IMR-90 (cell line): ENCODE results near the gene ADD1. TPM values are rescaled to one million over a fixed set of nuclear protein-coding genes. Genes with fewer than 3 reads are reported as not detected.
A peak's percentile ranks its signal among the peaks of the same experiment; 100 is the strongest.

Source experiments
- ATAC-seq: fragments of 200-7000 bp; cut with Tn5 transposase; 2 replicates; pipeline ENCODE4 v1.9.1; 2020; ENCODE audit warnings: low read depth, mild to moderate bottlenecking, moderate library complexity
- BruUV-seq: library from RNA; stranded (reverse); fragments of 400-500 nt; replicated peaks from 2 replicates; lab custom pipeline; 2021; lab: Mats Ljungman, UMichigan
- CTCF ChIA-PET: fragments of 300-600 bp; formaldehyde crosslinking; extraction: SDS; loops from one replicate; lab custom pipeline; 2021; ENCODE audit warnings: antibody characterized with exemption; lab: Yijun Ruan, JAX
- POLR2A ChIA-PET: fragments of 300-600 bp; sonication (Branson Sonifier 250); formaldehyde crosslinking; loops from one replicate; lab custom pipeline; 2022; ENCODE audit warnings: antibody characterized with exemption; ENCODE audit not compliant: unreplicated experiment; lab: Charles Lee
- DNase-seq: peaks from one replicate; pipeline ENCODE4 v3.0.0; 2013
- H2AFZ ChIP-seq: replicated peaks from 2 replicates; pipeline ENCODE3; 2013; ENCODE audit warnings: low read length, mild to moderate bottlenecking; ENCODE audit not compliant: poor library complexity
- H2AK5ac ChIP-seq: 2 replicates; pipeline ENCODE4 v1.6.1; 2013; ENCODE audit warnings: low read depth, low read length, inconsistent platforms
- H2AK9ac ChIP-seq: replicated peaks from 2 replicates; pipeline ENCODE3; 2013; ENCODE audit warnings: mild to moderate bottlenecking, low read depth, low read length, moderate library complexity; ENCODE audit not compliant: poor library complexity
- H2BK120ac ChIP-seq: 2 replicates; pipeline ENCODE4 v1.6.1; 2013; ENCODE audit warnings: low read depth, low read length, inconsistent platforms
- H2BK15ac ChIP-seq: 3 replicates; pipeline ENCODE4 v1.6.1; 2013; ENCODE audit warnings: low read depth, low read length, inconsistent platforms
- H2BK20ac ChIP-seq: 2 replicates; pipeline ENCODE4 v1.6.1; 2013; ENCODE audit warnings: low read depth, mild to moderate bottlenecking, inconsistent platforms, low read length, moderate library complexity
- H2BK5ac ChIP-seq: 2 replicates; pipeline ENCODE4 v1.6.1; 2013; ENCODE audit warnings: mild to moderate bottlenecking, low read depth, low read length, inconsistent platforms; ENCODE audit not compliant: poor library complexity, severe bottlenecking
- H3K14ac ChIP-seq: replicated peaks from 2 replicates; pipeline ENCODE4 v1.6.1; 2013; ENCODE audit warnings: low read depth, low read length, inconsistent platforms
- H3K18ac ChIP-seq: 2 replicates; pipeline ENCODE4 v1.6.1; 2013; ENCODE audit warnings: low read depth, low read length, control low read depth
- H3K23ac ChIP-seq: 2 replicates; pipeline ENCODE4 v1.6.1; 2013; ENCODE audit warnings: low read depth, low read length, inconsistent platforms
- H3K27ac ChIP-seq: 2 replicates; pipeline ENCODE4 v1.5.1; 2013; ENCODE audit warnings: mild to moderate bottlenecking, control low read depth, low read length; ENCODE audit not compliant: insufficient read depth
- H3K27me3 ChIP-seq: 2 replicates; pipeline ENCODE4 v1.6.1; 2013; ENCODE audit warnings: low read length; ENCODE audit not compliant: control insufficient read depth, insufficient read depth
- H3K36me3 ChIP-seq: 2 replicates; pipeline ENCODE4 v1.6.1; 2013; ENCODE audit warnings: low read length, mixed read lengths; ENCODE audit not compliant: control insufficient read depth, insufficient read depth
- H3K4ac ChIP-seq: 2 replicates; pipeline ENCODE4 v1.6.1; 2013; ENCODE audit warnings: low read depth, low read length, inconsistent platforms
- H3K4me1 ChIP-seq: 2 replicates; pipeline ENCODE4 v1.6.1; 2013; ENCODE audit warnings: low read length, mixed read lengths; ENCODE audit not compliant: control insufficient read depth, insufficient read depth
- H3K4me2 ChIP-seq: 2 replicates; pipeline ENCODE4 v1.6.1; 2013; ENCODE audit warnings: low read depth, mild to moderate bottlenecking, control low read depth, low read length, moderate library complexity
- H3K4me3 ChIP-seq: 2 replicates; pipeline ENCODE4 v1.5.1; 2013; ENCODE audit warnings: low read depth, mild to moderate bottlenecking, control low read depth, low read length, moderate library complexity; ENCODE audit not compliant: insufficient read depth
- H3K56ac ChIP-seq: 2 replicates; pipeline ENCODE4 v1.6.1; 2013; ENCODE audit warnings: low read length, inconsistent platforms; ENCODE audit not compliant: insufficient read depth; ENCODE audit errors: extremely low read depth
- H3K79me1 ChIP-seq, 2 experiments: 2 replicates each; pipeline ENCODE4 v1.6.1; 2013; ENCODE audit warnings: low read length in 2 of 2, inconsistent platforms in 1 of 2, low read depth in 1 of 2
- H3K9ac ChIP-seq: 2 replicates; pipeline ENCODE4 v1.6.1; 2013; ENCODE audit warnings: low read depth, low read length, control low read depth
- H3K9me1 ChIP-seq: 2 replicates; pipeline ENCODE4 v1.6.1; 2013; ENCODE audit warnings: low read length, inconsistent platforms; ENCODE audit not compliant: insufficient read depth
- H3K9me3 ChIP-seq: 2 replicates; pipeline ENCODE4 v1.6.1; 2013; ENCODE audit warnings: low read length; ENCODE audit not compliant: control insufficient read depth, insufficient read depth
- H4K20me1 ChIP-seq: 2 replicates; pipeline ENCODE4 v1.6.1; 2013; ENCODE audit warnings: low read length, inconsistent platforms; ENCODE audit not compliant: insufficient read depth
- H4K5ac ChIP-seq: 2 replicates; pipeline ENCODE4 v1.6.1; 2013; ENCODE audit warnings: mild to moderate bottlenecking, low read depth, low read length, control low read depth
- H4K8ac ChIP-seq, 2 experiments: 2 replicates each; pipeline ENCODE4 v1.6.1; 2013; ENCODE audit warnings: low read depth in 2 of 2, low read length in 2 of 2, control low read depth in 1 of 2, inconsistent platforms in 1 of 2
- H4K91ac ChIP-seq: 2 replicates; pipeline ENCODE4 v1.6.1; 2013; ENCODE audit warnings: low read depth, low read length, inconsistent platforms; ENCODE audit not compliant: insufficient read depth
- BHLHE40 ChIP-seq: fragments of 150-350 bp; IDR thresholded peaks from 2 replicates; pipeline ENCODE4 v1.6.1; 2016; ENCODE audit warnings: mild to moderate bottlenecking, low read depth, low read length
- CEBPB ChIP-seq: IDR thresholded peaks from 2 replicates; pipeline ENCODE4 v1.6.1; 2012; ENCODE audit warnings: low read depth, low read length, improper control_type of control experiment
- FOS ChIP-seq: fragments of 150-350 bp; IDR thresholded peaks from 2 replicates; pipeline ENCODE4 v1.6.1; 2016; ENCODE audit warnings: low read depth, low read length
- MAFK ChIP-seq: IDR thresholded peaks from 2 replicates; pipeline ENCODE4 v1.6.1; 2012; ENCODE audit warnings: low read depth, low read length, improper control_type of control experiment
- MAZ ChIP-seq: IDR thresholded peaks from 2 replicates; pipeline ENCODE4 v1.6.1; 2012; ENCODE audit warnings: low read depth, mild to moderate bottlenecking, low read length, improper control_type of control experiment, moderate library complexity, borderline replicate concordance
- MXI1 ChIP-seq: IDR thresholded peaks from 2 replicates; pipeline ENCODE4 v1.6.1; 2012; ENCODE audit warnings: low read depth, mild to moderate bottlenecking, low read length, moderate library complexity, borderline replicate concordance
- NFE2L2 ChIP-seq: fragments of 150-350 bp; IDR thresholded peaks from 2 replicates; pipeline ENCODE4 v1.6.1; 2016; ENCODE audit warnings: low read depth, mild to moderate bottlenecking, low read length
- POLR2A ChIP-seq: IDR thresholded peaks from 2 replicates; pipeline ENCODE4 v1.6.1; 2012; ENCODE audit warnings: mild to moderate bottlenecking, low read depth, low read length
- RCOR1 ChIP-seq: IDR thresholded peaks from 2 replicates; pipeline ENCODE4 v1.6.1; 2012; ENCODE audit warnings: mild to moderate bottlenecking, low read length, improper control_type of control experiment; ENCODE audit not compliant: insufficient replicate concordance
- RFX5 ChIP-seq: IDR thresholded peaks from 2 replicates; pipeline ENCODE4 v1.8.0; 2012; ENCODE audit warnings: low read depth, mild to moderate bottlenecking, low read length, moderate library complexity
- USF2 ChIP-seq: fragments of 150-350 bp; IDR thresholded peaks from 2 replicates; pipeline ENCODE4 v1.6.1; 2017; ENCODE audit warnings: mild to moderate bottlenecking, antibody characterized with exemption, low read length, low read depth
- WGBS, 2 experiments: methylation state at CpG; one replicate each; pipeline versions ENCODE4 v1.1.5 to v1.1.7; 2013; ENCODE audit warnings: missing lambda C conversion rate in 2 of 2; ENCODE audit not compliant: insufficient read length in 1 of 2; ENCODE audit errors: extremely low coverage in 2 of 2; 5-methylcytosine and 5-hydroxymethylcytosine counted together
- dilution Hi-C: fragments of 300-500 bp; cut with HindIII; formaldehyde crosslinking; loops from one replicate; pipeline ENCODE4 v1.14.3; 2018; ENCODE audit warnings: low sequenced_read_pairs; ENCODE audit not compliant: unreplicated experiment
- in situ Hi-C: fragments of 300-500 bp; cut with MboI; formaldehyde crosslinking; loops from 3 replicates; pipeline ENCODE4 v1.14.3; 2019; ENCODE audit warnings: low sequenced_read_pairs, inconsistent platforms, mixed read lengths
- intact Hi-C: fragments of 100-400 bp; cut with micrococcal nuclease; formaldehyde crosslinking; loops from 2 replicates; pipeline ENCODE4 v1.10.0; 2022
- polyA plus RNA-seq, 3 experiments: library from polyadenylated mRNA; depleted of rRNA; stranded (reverse); fragments of >200 nt; gene quantifications; 2 replicates each; pipeline ENCODE4 v1.2.3, GENCODE V29; 2012; ENCODE audit warnings: low replicate concordance in 1 of 3
- total RNA-seq: library from RNA; depleted of rRNA; stranded (reverse); fragments of >200 nt; gene quantifications from 2 replicates; pipeline ENCODE4 v1.2.3, GENCODE V29; 2012
- TF ChIP-seq, protein P1 (sequence below): fragments of 150-350 bp; IDR thresholded peaks from 2 replicates; pipeline ENCODE4 v1.6.1; 2016; ENCODE audit warnings: low read depth, mild to moderate bottlenecking, low read length, moderate library complexity, borderline replicate concordance
- TF ChIP-seq, protein P2 (sequence below): conservative IDR thresholded peaks from 2 replicates; pipeline ENCODE4 v1.5.1; 2012; ENCODE audit warnings: mild to moderate bottlenecking, low read depth, low read length, improper control_type of control experiment

The ADD1 gene
- total and polyA plus RNA-seq, 2 of the 4 experiments (the other 2 are of a cell fraction): 122 to 215 TPM

GRCh38 chr4:2867758-2868491, 24.3 kb downstream of the ADD1 start:
- POLR2A ChIA-PET: interaction anchor here (0.5 kb wide), 1 partner anchor 108 kb away, joined by 5 read pairs; no protein-coding TSS in a partner anchor
- in situ Hi-C loops: no loop called here
- Histone ChIP-seq H3K56ac (no peak overlapping the region), H3K4me1 (peaks cover 27% of the 10 kb centered on the region), H4K91ac (no peak overlapping the region), H3K4ac (peak overlapping the region; percentile 62; the same call in 1 of the 2 replicates), H2AFZ (peak overlapping the region; percentile 4), H2BK5ac (peak overlapping the region; percentile 19), H3K27ac (peak overlapping the region; percentile 31; the same call in 1 of the 2 replicates), H3K14ac (peak overlapping the region; percentile 34), H2AK5ac (peak overlapping the region; percentile 55; the same call in 1 of the 2 replicates), H2BK20ac (no peak overlapping the region), H4K20me1 (peaks cover 81% of the 10 kb centered on the region), H3K27me3 (no peaks in the 10 kb centered on the region), H3K4me3 (peak overlapping the region; percentile 21), H3K4me2 (peak overlapping the region; percentile 75), H3K18ac (no peak overlapping the region), H2BK120ac (peak overlapping the region; percentile 22; the same call in 1 of the 2 replicates), H3K9me3 (no peaks in the 10 kb centered on the region), H4K5ac (no peak overlapping the region), H2BK15ac (no peak overlapping the region), H3K79me1 (peaks cover 17 to 82% of the 10 kb centered on the region in 2 experiments), H4K8ac (0 out of 4 replicates have a peak overlapping the region, but pooled peaks of 1 of the 2 experiments have one; percentile 4), H3K23ac (peak overlapping the region; percentile 91), H2AK9ac (peak overlapping the region; percentile 35), H3K9ac (peak overlapping the region; percentile 41), H3K36me3 (peaks cover 2% of the 10 kb centered on the region; the same call in 1 of the 2 replicates), H3K9me1 (peaks cover 25% of the 10 kb centered on the region)
- intact Hi-C loops: no loop called here
- dilution Hi-C loops: no loop called here
- CTCF ChIA-PET: interaction anchor here (0.8 to 0.9 kb wide), 2 partner anchors 11 to 19 kb away, joined by 3 read pairs; no protein-coding TSS in a partner anchor
- ATAC-seq: peak; percentile 74
- no TSS peak for BruUV-seq
- peak; percentile 47 for DNase-seq
- 7% methylated on average over 5 of the region's 10 CpGs; no CpG with 5 or more reads in 1 of the 2 experiments for WGBS, 2 experiments
- TF ChIP-seq NFE2L2: no peak
- TF ChIP-seq CEBPB: no peak
- TF ChIP-seq RFX5: no peak
- TF ChIP-seq FOS: no peak
- TF ChIP-seq MAZ: no peak
- TF ChIP-seq POLR2A: no peak
- TF ChIP-seq, protein P1, sequence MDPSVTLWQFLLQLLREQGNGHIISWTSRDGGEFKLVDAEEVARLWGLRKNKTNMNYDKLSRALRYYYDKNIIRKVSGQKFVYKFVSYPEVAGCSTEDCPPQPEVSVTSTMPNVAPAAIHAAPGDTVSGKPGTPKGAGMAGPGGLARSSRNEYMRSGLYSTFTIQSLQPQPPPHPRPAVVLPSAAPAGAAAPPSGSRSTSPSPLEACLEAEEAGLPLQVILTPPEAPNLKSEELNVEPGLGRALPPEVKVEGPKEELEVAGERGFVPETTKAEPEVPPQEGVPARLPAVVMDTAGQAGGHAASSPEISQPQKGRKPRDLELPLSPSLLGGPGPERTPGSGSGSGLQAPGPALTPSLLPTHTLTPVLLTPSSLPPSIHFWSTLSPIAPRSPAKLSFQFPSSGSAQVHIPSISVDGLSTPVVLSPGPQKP: no peak
- no peak for TF ChIP-seq RCOR1
- TF ChIP-seq USF2: no peak
- TF ChIP-seq MAFK: no peak
- TF ChIP-seq, protein P2, sequence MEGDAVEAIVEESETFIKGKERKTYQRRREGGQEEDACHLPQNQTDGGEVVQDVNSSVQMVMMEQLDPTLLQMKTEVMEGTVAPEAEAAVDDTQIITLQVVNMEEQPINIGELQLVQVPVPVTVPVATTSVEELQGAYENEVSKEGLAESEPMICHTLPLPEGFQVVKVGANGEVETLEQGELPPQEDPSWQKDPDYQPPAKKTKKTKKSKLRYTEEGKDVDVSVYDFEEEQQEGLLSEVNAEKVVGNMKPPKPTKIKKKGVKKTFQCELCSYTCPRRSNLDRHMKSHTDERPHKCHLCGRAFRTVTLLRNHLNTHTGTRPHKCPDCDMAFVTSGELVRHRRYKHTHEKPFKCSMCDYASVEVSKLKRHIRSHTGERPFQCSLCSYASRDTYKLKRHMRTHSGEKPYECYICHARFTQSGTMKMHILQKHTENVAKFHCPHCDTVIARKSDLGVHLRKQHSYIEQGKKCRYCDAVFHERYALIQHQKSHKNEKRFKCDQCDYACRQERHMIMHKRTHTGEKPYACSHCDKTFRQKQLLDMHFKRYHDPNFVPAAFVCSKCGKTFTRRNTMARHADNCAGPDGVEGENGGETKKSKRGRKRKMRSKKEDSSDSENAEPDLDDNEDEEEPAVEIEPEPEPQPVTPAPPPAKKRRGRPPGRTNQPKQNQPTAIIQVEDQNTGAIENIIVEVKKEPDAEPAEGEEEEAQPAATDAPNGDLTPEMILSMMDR: no peak
- TF ChIP-seq MXI1: no peak
- no peak for TF ChIP-seq BHLHE40
